ENCODE data around the gene LANCL3. TPM values are rescaled to one million over a fixed set of nuclear protein-coding genes. Genes with fewer than 3 reads are reported as not detected.
A peak's percentile ranks its signal among the peaks of the same experiment; 100 is the strongest.

LANCL3 gene
- total and polyA plus RNA-seq, 12 donors, result 0.04 to 0.69 (median 0.14) TPM

DNA sequence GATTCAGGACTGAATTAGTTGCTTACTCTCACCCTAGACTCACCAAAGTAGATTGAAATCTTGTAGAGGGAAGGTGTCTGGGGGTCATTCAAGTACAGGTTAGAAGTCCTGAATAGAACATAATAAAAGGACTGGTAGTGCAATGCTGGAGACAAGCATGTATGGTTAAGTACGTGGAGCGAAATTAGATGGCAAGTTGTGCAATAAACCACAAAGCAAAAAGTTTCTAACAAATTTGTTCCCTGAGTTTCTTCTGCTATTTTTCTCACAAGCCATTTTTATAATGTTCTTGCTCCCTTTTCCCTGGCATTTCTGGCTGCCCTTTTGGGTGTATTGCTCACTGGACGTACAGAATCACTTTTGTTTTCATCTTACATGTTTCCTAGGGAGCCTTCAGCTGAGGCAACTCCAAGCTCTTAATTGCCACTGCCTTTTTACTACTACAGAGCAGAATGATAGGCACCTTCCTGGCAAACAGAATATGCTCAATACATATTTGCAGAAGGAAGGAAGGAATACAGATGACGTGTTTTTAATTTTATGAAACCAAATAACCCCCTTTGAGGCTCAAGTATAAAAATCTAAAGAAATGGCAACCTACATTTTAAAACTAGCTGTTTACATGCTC lies 23.4 kb downstream of the LANCL3 start:
- no peak for DNase-seq
- Histone ChIP-seq H3K27me3 (no peaks in the 10 kb centered on the region), H3K4me1 (replicated peaks in 1 of 2) (no peaks in the 10 kb centered on the region), H3K27ac (no peak overlapping the region), H3K9me3 (replicated peaks in 1 of 3) (no peaks in the 10 kb centered on the region), H3K36me3 (replicated peaks in 1 of 2) (no peaks in the 10 kb centered on the region), H3K4me3 (no peak overlapping the region)
- 57 to 72% (median 64%) methylated on average over 4 of the region's 4 CpGs for whole genome bisulfite sequencing, 4 donors
- no peak for TF ChIP-seq POLR2A (IDR thresholded peaks at IDR 0.05)
- no peak for TF ChIP-seq CTCF (IDR thresholded peaks at IDR 0.05)
- intact Hi-C loops (cut with DNase I), result no loop called here

DNA sequence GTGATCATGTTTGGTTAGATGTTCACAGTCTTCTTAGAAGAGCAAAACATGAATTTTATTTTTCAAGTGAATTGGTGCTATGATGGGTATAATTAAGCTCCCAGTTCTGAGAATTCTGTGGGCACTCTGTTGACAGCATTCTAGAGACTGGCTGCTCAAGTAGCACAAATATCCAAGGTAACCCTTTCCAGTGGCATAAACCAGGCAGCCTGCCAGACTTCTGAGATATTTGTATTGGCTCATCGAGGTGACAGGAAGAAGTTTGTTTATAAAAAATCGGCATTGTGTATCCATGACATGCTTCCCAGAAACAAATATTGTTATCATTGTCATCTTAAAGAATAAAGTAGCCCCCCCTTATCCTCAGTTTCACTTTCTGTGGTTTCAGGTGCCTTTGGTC lies 28.3 kb downstream of the LANCL3 start:
- no peaks in the 10 kb centered on the region for H3K9me3 ChIP-seq (replicated peaks in 1 of 3)
- TF ChIP-seq CTCF (IDR thresholded peaks at IDR 0.05), result no peak
- no peak for TF ChIP-seq POLR2A (IDR thresholded peaks at IDR 0.05)
- no peaks in the 10 kb centered on the region for H3K4me1 ChIP-seq (replicated peaks in 1 of 2)
- H3K27ac ChIP-seq, result no peak overlapping the region
- intact Hi-C loops (cut with DNase I), result no loop called here
- H3K4me3 ChIP-seq, result no peak overlapping the region
- 13 to 50% (median 37%) methylated on average over 2 of the region's 2 CpGs for WGBS, 4 donors
- H3K27me3 ChIP-seq, result peaks cover 13% of the 10 kb centered on the region
- H3K36me3 ChIP-seq (replicated peaks in 1 of 2), result no peaks in the 10 kb centered on the region
- DNase-seq, result peak in 4 of 7 donors; percentile 7 to 54 (median 14)

GRCh38 chrX:37603938-37604409 lies 32.5 kb downstream of the LANCL3 start:
- 63 to 88% (median 78%) methylated on average over 1 of the region's 1 CpG for WGBS, 4 donors
- Histone ChIP-seq H3K36me3 (replicated peaks in 1 of 2) (no peaks in the 10 kb centered on the region), H3K4me1 (replicated peaks in 1 of 2) (no peaks in the 10 kb centered on the region), H3K9me3 (replicated peaks in 1 of 3) (no peaks in the 10 kb centered on the region), H3K27me3 (peaks cover 20% of the 10 kb centered on the region), H3K4me3 (no peak overlapping the region), H3K27ac (no peak overlapping the region)
- TF ChIP-seq CTCF (IDR thresholded peaks at IDR 0.05) (no peak), POLR2A (IDR thresholded peaks at IDR 0.05) (no peak)
- intact Hi-C loops (cut with DNase I), result no loop called here
- no peak for DNase-seq

- Histone ChIP-seq H3K27ac (no peak overlapping the region), H3K27me3 (peaks cover 15% of the 10 kb centered on the region), H3K9me3 (replicated peaks in 1 of 3) (no peaks in the 10 kb centered on the region), H3K4me3 (no peak overlapping the region), H3K4me1 (replicated peaks in 1 of 2) (no peaks in the 10 kb centered on the region), H3K36me3 (replicated peaks in 1 of 2) (no peaks in the 10 kb centered on the region)
- no peak for DNase-seq
- WGBS, 4 donors, result 47 to 60% (median 58%) methylated on average over 2 of the region's 2 CpGs
- TF ChIP-seq CTCF (IDR thresholded peaks at IDR 0.05) (no peak), POLR2A (IDR thresholded peaks at IDR 0.05) (no peak)
- intact Hi-C loops (cut with DNase I), result no loop called here
These were observed 35.8 kb downstream of the LANCL3 start for GRCh38 chrX:37607243-37607642.
